GM12873 (cell line): Measurements from ENCODE around the gene SRCIN1.

Experiments
- CTCF ChIP-seq: IDR thresholded peaks from 2 replicates; pipeline ENCODE4 v1.5.1; 2012; ENCODE audit warnings: low read depth, mild to moderate bottlenecking, moderate library complexity, low read length, control low read depth; ENCODE audit not compliant: insufficient read depth; ENCODE audit errors: missing control alignments

Gene SRCIN1

GRCh38 chr17:38604479-38605403 lies 1.0 kb downstream of the SRCIN1 start:
- TF ChIP-seq CTCF, result peak; percentile 30

GRCh38 chr17:38603786-38604478 lies 1.8 kb downstream of the SRCIN1 start:
- TF ChIP-seq CTCF, result no peak

- no peak for TF ChIP-seq CTCF
Observed at GRCh38 chr17:38602956-38603785, 2.6 kb downstream of the SRCIN1 start.

- no peak for TF ChIP-seq CTCF
Observed at GRCh38 chr17:38602453-38602852, 3.3 kb downstream of the SRCIN1 start.

- no peak for TF ChIP-seq CTCF
Observed at GRCh38 chr17:38601539-38602351, 4.0 kb downstream of the SRCIN1 start.

- TF ChIP-seq CTCF, result no peak
Observed at GRCh38 chr17:38600906-38601305, 4.8 kb downstream of the SRCIN1 start.
